SK-N-MC (cell line): ENCODE results near the gene HSPA1L.

Source experiments
- EZH2 ChIP-seq: fragments of 200-600 bp; sonication (generic); IDR thresholded peaks from one replicate; pipeline ENCODE4 v1.6.1; 2017; ENCODE audit warnings: antibody characterized with exemption
- POLR2AphosphoS5 ChIP-seq: IDR thresholded peaks from 2 replicates; pipeline ENCODE4 v1.6.1; 2012; ENCODE audit warnings: mild to moderate bottlenecking, low read depth, low read length, borderline replicate concordance

DNA sequence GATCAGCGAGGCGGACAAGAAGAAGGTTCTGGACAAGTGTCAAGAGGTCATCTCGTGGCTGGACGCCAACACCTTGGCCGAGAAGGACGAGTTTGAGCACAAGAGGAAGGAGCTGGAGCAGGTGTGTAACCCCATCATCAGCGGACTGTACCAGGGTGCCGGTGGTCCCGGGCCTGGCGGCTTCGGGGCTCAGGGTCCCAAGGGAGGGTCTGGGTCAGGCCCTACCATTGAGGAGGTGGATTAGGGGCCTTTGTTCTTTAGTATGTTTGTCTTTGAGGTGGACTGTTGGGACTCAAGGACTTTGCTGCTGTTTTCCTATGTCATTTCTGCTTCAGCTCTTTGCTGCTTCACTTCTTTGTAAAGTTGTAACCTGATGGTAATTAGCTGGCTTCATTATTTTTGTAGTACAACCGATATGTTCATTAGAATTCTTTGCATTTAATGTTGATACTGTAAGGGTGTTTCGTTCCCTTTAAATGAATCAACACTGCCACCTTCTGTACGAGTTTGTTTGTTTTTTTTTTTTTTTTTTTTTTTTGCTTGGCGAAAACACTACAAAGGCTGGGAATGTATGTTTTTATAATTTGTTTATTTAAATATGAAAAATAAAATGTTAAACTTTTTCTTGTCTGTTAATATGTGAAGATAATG lies 14.7 kb upstream of the HSPA1L start:
- TF ChIP-seq EZH2 (no peak), POLR2AphosphoS5 (no peak)
